ENCODE results near the gene KCNS1.
"Not testable (repeated sequence)": the region's sequence is repeated elsewhere in the genome, so short reads cannot be mapped to it uniquely, and the experiment has no call there.

The KCNS1 gene

DNA sequence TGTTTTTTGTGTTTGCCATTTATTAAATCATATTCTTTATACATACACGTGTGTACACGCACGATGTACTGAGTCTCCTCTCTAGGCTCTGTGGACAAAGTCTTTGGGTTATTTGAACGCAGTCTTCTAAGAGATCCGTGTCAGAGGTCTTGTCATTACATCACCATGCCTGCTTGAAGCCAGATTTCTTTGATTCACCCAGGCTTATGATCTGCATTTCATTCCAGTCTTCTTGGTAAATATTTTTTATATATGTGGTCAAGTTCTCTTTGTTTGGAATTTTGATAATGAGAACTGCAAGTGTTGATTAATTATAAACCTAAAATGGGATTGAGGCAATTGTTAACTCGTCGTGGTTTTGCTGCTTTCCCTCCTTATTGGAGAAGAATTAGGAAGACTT is 34.6 kb downstream of the KCNS1 start:
- TF ChIP-seq, protein P1, sequence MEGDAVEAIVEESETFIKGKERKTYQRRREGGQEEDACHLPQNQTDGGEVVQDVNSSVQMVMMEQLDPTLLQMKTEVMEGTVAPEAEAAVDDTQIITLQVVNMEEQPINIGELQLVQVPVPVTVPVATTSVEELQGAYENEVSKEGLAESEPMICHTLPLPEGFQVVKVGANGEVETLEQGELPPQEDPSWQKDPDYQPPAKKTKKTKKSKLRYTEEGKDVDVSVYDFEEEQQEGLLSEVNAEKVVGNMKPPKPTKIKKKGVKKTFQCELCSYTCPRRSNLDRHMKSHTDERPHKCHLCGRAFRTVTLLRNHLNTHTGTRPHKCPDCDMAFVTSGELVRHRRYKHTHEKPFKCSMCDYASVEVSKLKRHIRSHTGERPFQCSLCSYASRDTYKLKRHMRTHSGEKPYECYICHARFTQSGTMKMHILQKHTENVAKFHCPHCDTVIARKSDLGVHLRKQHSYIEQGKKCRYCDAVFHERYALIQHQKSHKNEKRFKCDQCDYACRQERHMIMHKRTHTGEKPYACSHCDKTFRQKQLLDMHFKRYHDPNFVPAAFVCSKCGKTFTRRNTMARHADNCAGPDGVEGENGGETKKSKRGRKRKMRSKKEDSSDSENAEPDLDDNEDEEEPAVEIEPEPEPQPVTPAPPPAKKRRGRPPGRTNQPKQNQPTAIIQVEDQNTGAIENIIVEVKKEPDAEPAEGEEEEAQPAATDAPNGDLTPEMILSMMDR (IDR thresholded peaks at IDR 0.05; ENCODE audit: low read depth, low read length) = no peak

GRCh38 chr20:45064812-45065211 is 36.1 kb downstream of the KCNS1 start:
- DNase-seq (ENCODE audit: extremely low read depth, low read depth) = no peak
- TF ChIP-seq, protein P1 (IDR thresholded peaks at IDR 0.05; ENCODE audit: low read depth, low read length) = no peak

More for the DNA sequence above, 34.6 kb downstream of the KCNS1 start:
- no peak for DNase-seq (ENCODE audit: extremely low read depth, low read depth)

- not testable (repeated sequence) for DNase-seq (ENCODE audit: extremely low read depth, low read depth)
These were observed 37.8 kb downstream of the KCNS1 start for GRCh38 chr20:45063107-45063506.

- DNase-seq (ENCODE audit: extremely low read depth, low read depth) = peak; percentile 56
- TF ChIP-seq, protein P1 (IDR thresholded peaks at IDR 0.05; ENCODE audit: low read depth, low read length) = no peak
These were observed 39.7 kb downstream of the KCNS1 start for GRCh38 chr20:45061244-45061643.

GRCh38 chr20:45060294-45060693 is 40.6 kb downstream of the KCNS1 start:
- TF ChIP-seq, protein P1 (IDR thresholded peaks at IDR 0.05; ENCODE audit: low read depth, low read length) = no peak
- DNase-seq (ENCODE audit: extremely low read depth, low read depth) = no peak

GRCh38 chr20:45059022-45059728 is 41.8 kb downstream of the KCNS1 start:
- no peak for DNase-seq (ENCODE audit: extremely low read depth, low read depth)
- TF ChIP-seq, protein P1 (IDR thresholded peaks at IDR 0.05; ENCODE audit: low read depth, low read length) = no peak

- TF ChIP-seq, protein P1 (IDR thresholded peaks at IDR 0.05; ENCODE audit: low read depth, low read length) = no peak
- no peak for DNase-seq (ENCODE audit: extremely low read depth, low read depth)
These were observed 42.6 kb downstream of the KCNS1 start for GRCh38 chr20:45058168-45058850.
